AG04450 (cell line): ENCODE data around the gene DGKG. TPM values are rescaled to one million over a fixed set of nuclear protein-coding genes. Genes with fewer than 3 reads are reported as not detected.

ENCODE experiments used
- CTCF ChIA-PET: fragments of 300-600, 350-600 bp; formaldehyde crosslinking; extraction: SDS; loops from one replicate; lab custom pipeline; 2022; ENCODE audit warnings: antibody characterized with exemption, inconsistent platforms; lab: Charles Lee
- POLR2A ChIA-PET: fragments of 350-600 bp; formaldehyde crosslinking; extraction: SDS; loops from one replicate; lab custom pipeline; 2021; ENCODE audit warnings: antibody characterized with exemption, inconsistent platforms; lab: Yijun Ruan, JAX
- DNase-seq: peaks from one replicate; pipeline ENCODE4 v3.0.0-alpha.2; 2011; ENCODE audit warnings: low read depth, low spot score
- H3K27ac ChIP-seq: one replicate; pipeline ENCODE4 v1.5.1; 2012; ENCODE audit warnings: low read depth, low read length, control low read depth
- H3K27me3 ChIP-seq: one replicate; pipeline ENCODE4 v1.6.0; 2012; ENCODE audit warnings: low read length; ENCODE audit not compliant: control insufficient read depth, insufficient read depth
- H3K4me3 ChIP-seq: 2 replicates; pipeline ENCODE4 v1.5.1; 2011; ENCODE audit warnings: mild to moderate bottlenecking, low read depth, low read length, control low read depth
- H3K9me3 ChIP-seq: 2 replicates; pipeline ENCODE4 v1.5.1; 2012; ENCODE audit warnings: low read length; ENCODE audit not compliant: control insufficient read depth, insufficient read depth
- polyA plus RNA-seq: library from polyadenylated mRNA; depleted of rRNA; stranded (reverse); fragments of >200 nt; gene quantifications from 2 replicates; pipeline ENCODE4 v1.2.3, GENCODE V29; 2011
- TF ChIP-seq, protein P1 (sequence below): IDR thresholded peaks from 2 replicates; pipeline ENCODE4 v1.5.1; 2011; ENCODE audit warnings: low read depth, low read length, control low read depth, inconsistent platforms

Gene DGKG
- polyA plus RNA-seq, 1 experiment = 5.1 TPM

DNA sequence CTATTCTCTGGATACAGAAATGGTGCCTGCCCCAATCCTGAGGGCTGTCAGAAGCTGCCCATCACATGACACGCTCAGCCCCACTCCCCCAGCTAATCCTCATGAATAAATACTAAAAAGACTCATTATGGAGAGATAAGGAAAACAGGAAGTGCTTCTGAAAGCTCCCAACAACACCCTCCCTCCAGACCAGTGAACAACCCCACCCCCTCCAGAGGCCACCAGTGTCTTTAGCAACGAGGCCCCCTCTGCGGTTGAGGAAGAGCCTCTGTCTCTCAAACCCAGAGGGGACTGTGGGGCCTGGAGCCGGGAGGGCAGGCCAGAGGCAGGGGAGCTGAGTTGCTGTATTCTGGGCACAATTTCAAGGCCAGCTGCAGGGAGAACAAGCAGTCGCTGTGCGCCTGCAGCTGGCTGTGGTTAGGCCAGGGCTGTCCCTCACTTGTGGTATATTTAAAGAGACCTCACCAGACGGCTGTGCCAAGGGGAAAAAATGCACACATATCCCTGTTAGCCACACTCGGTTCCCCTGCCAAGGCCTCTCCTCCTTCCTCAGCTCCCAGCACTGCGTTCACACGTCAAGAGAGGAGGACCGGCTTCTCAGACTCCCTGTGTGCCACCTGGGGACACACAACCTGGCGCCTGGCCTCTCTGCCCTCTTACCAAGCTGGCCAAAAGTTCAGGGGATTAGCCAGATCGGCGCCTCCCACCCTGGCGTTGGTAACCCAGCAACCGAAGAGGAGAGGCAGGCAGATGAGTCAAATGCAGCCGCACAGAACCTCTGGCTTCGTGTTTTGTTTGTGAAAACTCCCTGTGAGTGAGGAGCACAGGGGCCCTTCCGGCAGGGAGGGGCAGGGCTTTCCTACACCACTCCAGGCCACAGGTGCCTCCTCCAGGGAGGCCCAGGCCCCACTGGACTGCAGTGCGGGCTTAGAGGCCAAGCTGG is 152.0 kb downstream of the DGKG start:
- DNase-seq = peak; percentile 26
- Histone ChIP-seq H3K9me3 (no peaks in the 10 kb centered on the region), H3K27ac (peak overlapping the region; percentile 75), H3K27me3 (no peaks in the 10 kb centered on the region), H3K4me3 (peak overlapping the region; percentile 35)
- POLR2A ChIA-PET = interaction anchor here (0.7 kb wide), 1 partner anchor 102 kb away, joined by 6 read pairs; no protein-coding TSS in a partner anchor
- CTCF ChIA-PET = interaction anchor here (1.2 kb wide), 1 partner anchor 330 kb away, joined by 5 read pairs; no protein-coding TSS in a partner anchor
- TF ChIP-seq, protein P1, sequence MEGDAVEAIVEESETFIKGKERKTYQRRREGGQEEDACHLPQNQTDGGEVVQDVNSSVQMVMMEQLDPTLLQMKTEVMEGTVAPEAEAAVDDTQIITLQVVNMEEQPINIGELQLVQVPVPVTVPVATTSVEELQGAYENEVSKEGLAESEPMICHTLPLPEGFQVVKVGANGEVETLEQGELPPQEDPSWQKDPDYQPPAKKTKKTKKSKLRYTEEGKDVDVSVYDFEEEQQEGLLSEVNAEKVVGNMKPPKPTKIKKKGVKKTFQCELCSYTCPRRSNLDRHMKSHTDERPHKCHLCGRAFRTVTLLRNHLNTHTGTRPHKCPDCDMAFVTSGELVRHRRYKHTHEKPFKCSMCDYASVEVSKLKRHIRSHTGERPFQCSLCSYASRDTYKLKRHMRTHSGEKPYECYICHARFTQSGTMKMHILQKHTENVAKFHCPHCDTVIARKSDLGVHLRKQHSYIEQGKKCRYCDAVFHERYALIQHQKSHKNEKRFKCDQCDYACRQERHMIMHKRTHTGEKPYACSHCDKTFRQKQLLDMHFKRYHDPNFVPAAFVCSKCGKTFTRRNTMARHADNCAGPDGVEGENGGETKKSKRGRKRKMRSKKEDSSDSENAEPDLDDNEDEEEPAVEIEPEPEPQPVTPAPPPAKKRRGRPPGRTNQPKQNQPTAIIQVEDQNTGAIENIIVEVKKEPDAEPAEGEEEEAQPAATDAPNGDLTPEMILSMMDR = no peak

DNA sequence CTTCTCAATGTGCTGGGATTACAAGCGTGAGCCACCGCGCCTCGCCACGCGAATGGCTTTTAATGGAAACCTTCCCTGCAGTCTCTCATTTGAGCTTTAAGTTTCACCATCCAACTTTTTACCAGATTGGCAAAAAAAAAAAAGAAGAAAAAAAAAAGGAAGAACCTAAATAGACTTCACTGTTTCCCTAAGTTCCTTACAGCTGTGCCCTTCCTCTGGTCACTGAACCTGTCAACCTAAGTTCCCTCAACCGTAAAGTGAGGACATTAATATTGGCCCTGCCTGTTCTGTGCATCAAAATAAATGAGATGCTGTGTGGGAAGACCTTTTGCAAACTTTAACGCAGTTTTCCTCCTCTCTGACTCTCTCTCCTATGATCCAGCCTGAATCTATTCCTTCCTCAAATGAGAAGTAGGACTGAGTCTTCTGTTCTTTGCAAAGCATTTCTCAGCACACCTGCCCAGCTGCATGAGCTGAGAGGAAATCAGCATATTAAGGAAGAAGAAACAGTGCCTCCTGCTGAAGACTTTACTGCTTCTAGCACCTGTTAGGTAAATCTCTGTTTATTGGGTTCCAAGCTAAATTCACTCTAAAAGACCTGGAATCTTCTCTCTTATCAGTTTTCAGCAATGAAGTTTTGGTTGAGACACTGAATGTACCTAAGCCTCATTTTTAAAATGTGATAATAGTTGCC is 153.6 kb downstream of the DGKG start:
- POLR2A ChIA-PET = no interaction called here
- Histone ChIP-seq H3K27ac (no peak overlapping the region), H3K27me3 (peaks cover 5% of the 10 kb centered on the region), H3K9me3 (no peaks in the 10 kb centered on the region), H3K4me3 (no peak overlapping the region)
- CTCF ChIA-PET = interaction anchor here (1.7 kb wide), 1 partner anchor 265 kb away, joined by 4 read pairs; no protein-coding TSS in a partner anchor
- TF ChIP-seq, protein P1 = no peak
- no peak for DNase-seq

DNA sequence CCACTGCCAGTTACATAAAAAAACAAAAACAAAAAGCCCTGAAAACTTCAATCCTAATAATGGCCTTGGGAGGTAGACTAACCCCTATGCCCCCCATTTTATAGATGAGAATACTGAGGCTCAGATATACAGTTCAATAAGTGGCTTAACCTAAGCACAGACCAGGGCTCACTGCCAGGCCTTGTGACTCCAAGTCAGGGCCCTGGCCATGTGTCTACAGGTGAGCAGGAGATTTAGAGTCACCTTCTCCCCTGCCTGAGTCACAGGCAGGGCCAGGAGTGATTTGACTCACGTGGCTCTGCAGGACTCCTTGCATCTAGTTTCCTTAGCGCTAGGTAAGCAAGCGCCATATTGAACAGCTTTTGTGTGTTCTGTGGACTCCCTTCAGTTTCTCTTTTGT is 154.5 kb downstream of the DGKG start:
- DNase-seq = no peak
- Histone ChIP-seq H3K27ac (no peak overlapping the region), H3K4me3 (no peak overlapping the region), H3K9me3 (no peaks in the 10 kb centered on the region), H3K27me3 (peaks cover 5% of the 10 kb centered on the region)
- ChIA-PET POLR2A (no interaction called here), CTCF (interaction anchor here (1.7 kb wide), 1 partner anchor 264 kb away, joined by 4 read pairs; no protein-coding TSS in a partner anchor)
- TF ChIP-seq, protein P1 = no peak

DNA sequence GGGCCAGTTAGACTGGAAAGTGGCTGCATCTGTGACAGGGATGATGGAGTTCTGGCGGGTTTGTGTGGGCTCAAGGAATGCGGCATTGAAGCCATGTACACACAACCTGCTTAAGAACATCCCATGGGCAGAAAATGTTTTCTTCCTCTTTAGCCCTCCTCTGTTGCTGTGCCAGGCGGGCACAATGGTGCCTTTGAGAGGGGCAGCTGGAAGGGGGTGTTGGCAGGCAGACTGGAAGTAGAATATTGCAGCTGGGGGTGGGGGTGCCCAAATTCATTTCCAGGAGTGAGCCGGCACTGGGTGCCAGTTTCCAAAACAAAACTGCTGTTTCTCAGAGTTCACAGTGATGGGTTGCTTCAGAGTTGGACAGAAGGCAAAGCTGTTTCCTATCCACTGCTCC is 161.3 kb downstream of the DGKG start:
- POLR2A ChIA-PET = interaction anchor here (0.7 kb wide), 1 partner anchor 48 kb away, joined by 3 read pairs; no protein-coding TSS in a partner anchor
- DNase-seq = no peak
- no peak overlapping the region for H3K27ac ChIP-seq
- TF ChIP-seq, protein P1 = no peak
- no peak overlapping the region for H3K4me3 ChIP-seq
- CTCF ChIA-PET = no interaction called here
- H3K27me3 ChIP-seq = peaks cover 13% of the 10 kb centered on the region
- H3K9me3 ChIP-seq = no peaks in the 10 kb centered on the region
